Dedifferentiated amniotic fluid mesenchymal stem cell (primary cell): Measurements from ENCODE around the gene NOD2.
A peak's percentile ranks its signal among the peaks of the same experiment; 100 is the strongest.

Experiments
- DNase-seq: peaks from one replicate; pipeline ENCODE4 v3.0.0-alpha.2; 2016; ENCODE audit errors: extremely low spot score

The NOD2 gene

GRCh38 chr16:50742576-50743200 is 49.3 kb downstream of the NOD2 start:
- DNase-seq: peak; percentile 31

- no peak for DNase-seq
Measured at GRCh38 chr16:50743581-50744225, 50.3 kb downstream of the NOD2 start.

DNA sequence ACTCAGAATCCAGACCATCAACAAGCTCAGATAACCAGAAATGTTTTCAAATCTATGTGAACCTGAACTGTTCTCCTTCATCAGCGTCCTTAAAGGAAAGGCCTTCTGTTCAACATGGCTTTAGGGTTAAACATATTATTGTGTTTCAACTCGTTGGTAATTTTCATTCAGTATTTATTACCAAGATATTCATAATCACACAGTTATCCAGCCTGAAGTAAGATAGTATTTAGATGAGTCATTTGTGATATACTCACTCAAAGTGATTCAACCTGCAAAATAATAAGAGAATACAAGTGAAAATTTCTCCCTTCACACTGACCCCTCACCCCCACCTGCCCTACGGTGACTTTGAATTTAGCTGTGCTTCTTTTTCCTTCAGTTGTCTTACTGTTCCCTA is 51.5 kb downstream of the NOD2 start:
- DNase-seq: no peak

DNA sequence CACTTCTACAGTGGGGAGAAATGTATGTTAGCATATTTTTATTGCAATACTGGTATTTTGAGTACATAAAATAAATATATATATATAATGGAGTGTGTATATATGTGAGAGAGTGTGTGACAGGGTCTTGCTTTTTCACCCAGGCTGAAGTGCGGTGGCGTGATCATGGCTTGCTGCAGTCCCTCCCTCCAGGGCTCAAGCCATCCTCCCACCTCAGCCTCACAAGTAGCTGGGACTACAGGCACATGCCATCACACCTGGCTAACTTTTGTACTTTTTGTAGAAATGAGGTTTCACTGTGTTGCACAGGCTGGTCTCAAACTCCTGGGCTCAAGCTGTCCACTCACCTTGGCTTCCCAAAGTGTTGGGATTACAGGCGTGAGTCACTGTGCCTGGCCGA is 52.5 kb downstream of the NOD2 start:
- no peak for DNase-seq

GRCh38 chr16:50747207-50747956 is 54.0 kb downstream of the NOD2 start:
- no peak for DNase-seq

DNA sequence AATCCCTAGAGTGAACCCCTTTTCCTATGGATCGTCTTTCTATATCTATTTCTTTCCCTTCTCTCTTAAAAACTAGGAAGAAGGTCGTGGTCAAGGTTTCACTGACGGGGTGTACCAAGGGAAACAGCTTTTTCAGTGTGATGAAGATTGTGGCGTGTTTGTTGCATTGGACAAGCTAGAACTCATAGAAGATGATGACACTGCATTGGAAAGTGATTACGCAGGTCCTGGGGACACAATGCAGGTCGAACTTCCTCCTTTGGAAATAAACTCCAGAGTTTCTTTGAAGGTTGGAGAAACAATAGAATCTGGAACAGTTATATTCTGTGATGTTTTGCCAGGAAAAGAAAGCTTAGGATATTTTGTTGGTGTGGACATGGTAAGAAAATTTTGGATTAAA is 58.1 kb downstream of the NOD2 start:
- DNase-seq: no peak

- DNase-seq: no peak
Measured at GRCh38 chr16:50752471-50753235, 59.2 kb downstream of the NOD2 start.

GRCh38 chr16:50756473-50756872 is 63.1 kb downstream of the NOD2 start:
- no peak for DNase-seq

- no peak for DNase-seq
Measured at GRCh38 chr16:50761267-50761666, 67.9 kb downstream of the NOD2 start.

GRCh38 chr16:50762241-50762640 is 68.8 kb downstream of the NOD2 start:
- no peak for DNase-seq

- DNase-seq: no peak
Measured at GRCh38 chr16:50763211-50763610, 69.8 kb downstream of the NOD2 start.

GRCh38 chr16:50765260-50765659 is 71.9 kb downstream of the NOD2 start:
- no peak for DNase-seq

- DNase-seq: no peak
Measured at GRCh38 chr16:50765861-50766260, 72.5 kb downstream of the NOD2 start.

DNA sequence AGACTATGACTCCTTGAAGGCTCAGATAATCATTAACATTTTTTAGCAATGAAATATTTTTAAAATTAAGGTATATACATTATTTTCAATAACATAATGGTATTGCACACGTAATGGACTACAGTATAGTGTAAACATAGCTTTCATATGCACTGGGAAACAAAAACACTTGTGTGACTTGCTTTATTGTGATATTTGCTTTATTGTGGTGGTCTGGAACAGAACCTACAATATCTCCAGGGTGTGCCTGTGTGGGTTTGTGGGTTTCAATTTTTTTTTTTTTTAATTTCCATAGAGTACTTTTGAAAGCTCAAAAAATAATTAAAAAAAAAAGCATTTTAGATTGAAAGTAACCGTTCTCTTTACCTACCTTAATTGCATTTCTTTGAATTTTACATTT is 73.8 kb downstream of the NOD2 start:
- DNase-seq: no peak

DNA sequence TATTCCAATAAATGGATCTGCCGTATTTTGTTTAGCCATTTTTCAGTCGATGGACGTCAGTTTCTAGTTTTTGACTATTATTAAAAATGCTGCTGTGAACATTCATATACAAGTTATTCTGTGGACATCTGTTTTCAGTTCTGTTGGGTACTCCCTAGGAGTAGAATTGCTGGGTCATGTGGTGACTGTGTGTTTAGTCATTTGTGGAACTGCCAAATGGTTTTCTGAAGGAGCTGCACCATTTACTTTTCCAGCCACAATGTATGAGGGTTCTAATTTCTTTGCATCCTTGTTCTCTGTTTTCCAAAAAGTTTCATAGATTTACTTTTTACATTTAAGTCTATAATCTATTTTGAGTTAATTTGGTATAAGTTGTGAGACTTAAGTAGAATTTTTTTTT is 78.0 kb downstream of the NOD2 start:
- no peak for DNase-seq

GRCh38 chr16:50774405-50774804 is 81.0 kb downstream of the NOD2 start:
- no peak for DNase-seq

DNA sequence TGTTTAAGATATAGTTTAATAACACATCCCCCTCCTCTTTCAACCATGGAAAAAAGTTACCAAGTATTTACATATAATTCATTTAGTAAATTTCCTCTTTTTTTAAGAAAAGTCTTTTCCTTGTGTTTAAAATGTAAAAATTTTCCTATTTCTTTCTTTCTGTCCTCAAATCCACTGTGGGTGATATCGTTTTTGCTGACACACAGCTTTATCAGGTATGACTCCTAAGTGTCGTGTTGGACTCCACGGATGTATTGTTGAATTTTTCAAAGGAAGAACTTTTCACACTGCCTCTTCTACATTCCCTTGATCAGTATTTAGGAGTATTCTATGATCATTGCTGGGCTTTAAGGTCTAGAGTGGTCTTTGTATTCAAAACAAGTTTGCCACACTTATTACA is 81.6 kb downstream of the NOD2 start:
- DNase-seq: no peak

GRCh38 chr16:50776037-50776436 is 82.6 kb downstream of the NOD2 start:
- no peak for DNase-seq

DNA sequence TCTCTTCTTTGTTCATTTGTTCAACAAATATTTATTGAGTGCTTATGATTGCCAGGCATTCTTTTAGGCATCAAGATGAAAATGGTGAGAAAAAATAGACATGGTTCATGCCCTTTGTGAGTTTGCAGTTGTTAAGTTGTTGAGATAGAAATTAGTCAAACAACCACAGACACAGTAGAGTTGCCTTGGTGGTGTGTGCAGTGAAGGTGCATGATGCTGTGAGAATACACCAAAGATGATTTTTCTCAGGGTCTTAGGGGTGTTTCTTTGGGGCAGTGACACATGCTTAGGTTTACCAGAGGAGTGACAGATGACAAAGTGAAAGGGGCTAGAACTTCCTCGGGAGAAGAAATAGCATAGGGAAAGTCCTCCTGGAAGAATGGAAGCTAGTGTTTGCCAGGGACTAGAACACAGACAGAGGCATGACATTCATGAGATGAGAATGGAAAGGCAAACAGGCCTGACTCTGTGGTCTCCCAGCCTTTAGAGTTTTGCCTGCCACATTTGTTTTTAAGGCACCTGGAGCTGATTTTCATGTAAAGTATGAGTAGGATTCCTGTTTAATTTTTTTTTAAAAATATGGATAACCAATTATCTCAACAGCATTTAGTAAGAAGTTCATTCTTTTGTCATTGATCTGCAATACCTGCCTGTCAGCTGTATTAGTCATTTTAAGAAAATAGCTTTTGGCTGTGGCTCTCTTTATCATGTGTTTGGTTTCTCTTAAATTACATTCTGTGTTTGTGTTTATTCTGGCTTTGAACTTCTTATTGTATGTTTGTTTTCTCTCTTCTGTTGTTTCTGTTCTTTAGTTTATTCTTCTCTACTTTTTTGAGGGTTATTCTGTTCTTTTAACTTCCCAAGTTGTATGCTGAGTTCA is 85.1 kb downstream of the NOD2 start:
- no peak for DNase-seq

GRCh38 chr16:50781043-50781442 is 87.6 kb downstream of the NOD2 start:
- DNase-seq: no peak

- no peak for DNase-seq
Measured at GRCh38 chr16:50781518-50781917, 88.1 kb downstream of the NOD2 start.
